GM11168 (cell line): ENCODE results near the gene CERK.

ENCODE experiments used
- in situ Hi-C: fragments of 300-500 bp; cut with MboI; formaldehyde crosslinking; loops from one replicate; pipeline ENCODE4 v1.12.0; 2022; ENCODE audit warnings: low sequenced_read_pairs; ENCODE audit not compliant: unreplicated experiment

Gene CERK

GRCh38 chr22:46767249-46767985 is 29.4 kb upstream of the CERK start:
- in situ Hi-C loops, result no loop called here

GRCh38 chr22:46766611-46767010 is 28.6 kb upstream of the CERK start:
- in situ Hi-C loops, result no loop called here

- in situ Hi-C loops, result no loop called here
These were observed 26.9 kb upstream of the CERK start for GRCh38 chr22:46764779-46765485.

- in situ Hi-C loops, result no loop called here
These were observed 26.2 kb upstream of the CERK start for GRCh38 chr22:46764140-46764680.

- in situ Hi-C loops, result no loop called here
These were observed 25.1 kb upstream of the CERK start for GRCh38 chr22:46763051-46763705.

- in situ Hi-C loops, result no loop called here
These were observed 24.4 kb upstream of the CERK start, which contains the start of gene TBC1D22A for GRCh38 chr22:46762238-46763050. Gene TBC1D22A, plus strand, starts transcription at chr22:46762650. Its CDS starts 137 bp downstream, at chr22:46762787.

GRCh38 chr22:46761539-46762237 is 23.6 kb upstream of the CERK start:
- in situ Hi-C loops, result no loop called here

- in situ Hi-C loops, result no loop called here
These were observed 23.0 kb upstream of the CERK start for GRCh38 chr22:46761017-46761416.

- in situ Hi-C loops, result no loop called here
These were observed 20.8 kb upstream of the CERK start for GRCh38 chr22:46758867-46759290.

- in situ Hi-C loops, result no loop called here
These were observed 20.1 kb upstream of the CERK start for GRCh38 chr22:46758121-46758520.

- in situ Hi-C loops, result no loop called here
These were observed 19.1 kb upstream of the CERK start for GRCh38 chr22:46757104-46757503.

GRCh38 chr22:46756097-46756496 is 18.0 kb upstream of the CERK start:
- in situ Hi-C loops, result no loop called here

GRCh38 chr22:46755525-46755924 is 17.5 kb upstream of the CERK start:
- in situ Hi-C loops, result no loop called here

- in situ Hi-C loops, result no loop called here
These were observed 16.8 kb upstream of the CERK start for GRCh38 chr22:46754826-46755225.

GRCh38 chr22:46754110-46754799 is 16.2 kb upstream of the CERK start:
- in situ Hi-C loops, result no loop called here

- in situ Hi-C loops, result no loop called here
These were observed 15.7 kb upstream of the CERK start for GRCh38 chr22:46753761-46754109.

GRCh38 chr22:46753360-46753759 is 15.3 kb upstream of the CERK start:
- in situ Hi-C loops, result no loop called here

- in situ Hi-C loops, result no loop called here
These were observed 14.9 kb upstream of the CERK start for GRCh38 chr22:46752988-46753310.

- in situ Hi-C loops, result no loop called here
These were observed 14.4 kb upstream of the CERK start for GRCh38 chr22:46752286-46752987.
